ENCODE data around the gene CD300LD.

The CD300LD gene

DNA sequence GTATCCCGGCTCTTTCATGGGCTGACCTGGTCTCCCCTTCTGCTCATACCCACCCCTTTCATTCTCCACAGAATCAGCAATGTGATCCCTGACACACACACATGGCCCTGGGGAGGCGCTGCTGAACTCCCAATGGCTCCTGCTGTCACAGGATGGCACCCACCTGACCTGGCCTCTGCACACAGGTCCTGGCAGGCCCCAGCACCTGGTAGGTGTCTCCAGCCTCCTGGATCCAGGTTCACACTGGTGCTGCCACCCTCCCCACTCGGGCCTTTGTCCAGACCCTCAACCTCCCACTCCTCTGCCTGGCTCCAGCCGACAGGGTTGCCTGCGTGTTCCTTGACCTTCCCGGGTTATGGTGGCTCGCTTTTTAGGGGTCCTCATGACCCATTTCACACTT lies 44.8 kb downstream of the CD300LD start:
- Histone ChIP-seq H3K4me1 (ENCODE audit: control insufficient read depth, insufficient read depth, low read length) (peaks cover 4% of the 10 kb centered on the region), H3K27me3 (ENCODE audit: control insufficient read depth, insufficient read depth, low read length, poor library complexity, severe bottlenecking) (no peaks in the 10 kb centered on the region), H3K36me3 (ENCODE audit: control insufficient read depth, insufficient read depth, low read length) (no peaks in the 10 kb centered on the region), H3K4me3 (ENCODE audit: insufficient read depth, low read depth, low read length) (no peak overlapping the region), H3K9me3 (ENCODE audit: control insufficient read depth, low read length) (no peaks in the 10 kb centered on the region), H3K27ac (ENCODE audit: insufficient read depth, low read depth, low read length, poor library complexity, severe bottlenecking) (no peak overlapping the region)
- WGBS, 2 experiments, result 92 to 95% methylated on average over 7 of the region's 7 CpGs

DNA sequence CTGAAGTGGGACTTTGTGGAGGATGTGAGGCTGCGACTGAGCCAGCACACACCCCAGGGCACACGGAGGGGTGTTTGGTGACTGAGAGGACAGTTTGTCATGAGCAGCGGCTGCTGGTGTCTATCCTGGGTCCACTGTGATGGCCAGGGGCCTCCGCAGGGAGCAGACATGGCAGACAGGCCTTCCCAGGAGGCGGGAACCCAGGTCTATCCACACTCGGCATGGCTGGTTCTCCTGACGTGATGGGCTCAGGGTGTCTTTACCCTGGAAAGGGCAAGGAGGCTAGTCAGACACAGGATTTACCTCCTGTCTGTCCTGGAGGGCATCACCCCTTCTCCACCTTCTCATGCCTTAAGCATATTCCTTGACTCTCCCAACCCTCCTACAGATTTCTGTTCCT lies 45.5 kb downstream of the CD300LD start:
- no peak overlapping the region for H3K4me3 ChIP-seq (ENCODE audit: insufficient read depth, low read depth, low read length)
- H3K36me3 ChIP-seq (ENCODE audit: control insufficient read depth, insufficient read depth, low read length), result no peaks in the 10 kb centered on the region
- no peaks in the 10 kb centered on the region for H3K4me1 ChIP-seq (ENCODE audit: control insufficient read depth, insufficient read depth, low read length)
- H3K9me3 ChIP-seq (ENCODE audit: control insufficient read depth, low read length), result no peaks in the 10 kb centered on the region
- H3K27ac ChIP-seq (ENCODE audit: insufficient read depth, low read depth, low read length, poor library complexity, severe bottlenecking), result no peak overlapping the region
- no peaks in the 10 kb centered on the region for H3K27me3 ChIP-seq (ENCODE audit: control insufficient read depth, insufficient read depth, low read length, poor library complexity, severe bottlenecking)
- 92 to 94% methylated on average over 7 of the region's 7 CpGs for WGBS, 2 experiments

DNA sequence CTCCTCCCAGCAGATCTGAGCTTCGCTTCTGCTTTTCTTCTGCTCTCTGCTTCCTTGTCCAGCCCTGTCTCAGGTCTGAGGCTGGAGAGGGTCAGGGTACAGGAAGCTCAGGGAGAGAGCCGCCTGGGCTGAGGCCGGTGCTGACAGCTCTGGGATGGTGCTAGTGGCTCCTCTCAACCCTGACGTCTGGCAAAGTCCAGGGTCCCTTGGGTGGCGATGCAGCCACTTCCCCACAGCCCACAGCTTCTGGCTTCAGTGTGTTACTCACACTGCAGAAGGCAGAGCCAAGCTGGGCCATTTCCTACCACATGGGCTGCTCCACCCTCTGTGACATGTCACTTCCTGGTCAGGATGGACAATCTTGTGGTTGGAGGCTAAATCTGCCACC lies 46.2 kb downstream of the CD300LD start, which contains the start of gene CD300C:
Gene CD300C (minus strand): TSS at position 273 of the 388 bp plus-strand sequence. CDS start 333 bp downstream, outside the sequence.
- no peak within 1 kb of the TSS for H3K4me3 ChIP-seq (ENCODE audit: insufficient read depth, low read depth, low read length)
- H3K4me1 ChIP-seq (ENCODE audit: control insufficient read depth, insufficient read depth, low read length), result no peaks in the 10 kb centered on the region
- H3K9me3 ChIP-seq (ENCODE audit: control insufficient read depth, low read length), result no peaks in the 10 kb centered on the region
- no peaks in the 10 kb centered on the region for H3K36me3 ChIP-seq (ENCODE audit: control insufficient read depth, insufficient read depth, low read length)
- 90 to 92% methylated on average over 5 of the region's 5 CpGs for WGBS, 2 experiments
- no peak within 1 kb of the TSS for H3K27ac ChIP-seq (ENCODE audit: insufficient read depth, low read depth, low read length, poor library complexity, severe bottlenecking)
- no peaks in the 10 kb centered on the region for H3K27me3 ChIP-seq (ENCODE audit: control insufficient read depth, insufficient read depth, low read length, poor library complexity, severe bottlenecking)

DNA sequence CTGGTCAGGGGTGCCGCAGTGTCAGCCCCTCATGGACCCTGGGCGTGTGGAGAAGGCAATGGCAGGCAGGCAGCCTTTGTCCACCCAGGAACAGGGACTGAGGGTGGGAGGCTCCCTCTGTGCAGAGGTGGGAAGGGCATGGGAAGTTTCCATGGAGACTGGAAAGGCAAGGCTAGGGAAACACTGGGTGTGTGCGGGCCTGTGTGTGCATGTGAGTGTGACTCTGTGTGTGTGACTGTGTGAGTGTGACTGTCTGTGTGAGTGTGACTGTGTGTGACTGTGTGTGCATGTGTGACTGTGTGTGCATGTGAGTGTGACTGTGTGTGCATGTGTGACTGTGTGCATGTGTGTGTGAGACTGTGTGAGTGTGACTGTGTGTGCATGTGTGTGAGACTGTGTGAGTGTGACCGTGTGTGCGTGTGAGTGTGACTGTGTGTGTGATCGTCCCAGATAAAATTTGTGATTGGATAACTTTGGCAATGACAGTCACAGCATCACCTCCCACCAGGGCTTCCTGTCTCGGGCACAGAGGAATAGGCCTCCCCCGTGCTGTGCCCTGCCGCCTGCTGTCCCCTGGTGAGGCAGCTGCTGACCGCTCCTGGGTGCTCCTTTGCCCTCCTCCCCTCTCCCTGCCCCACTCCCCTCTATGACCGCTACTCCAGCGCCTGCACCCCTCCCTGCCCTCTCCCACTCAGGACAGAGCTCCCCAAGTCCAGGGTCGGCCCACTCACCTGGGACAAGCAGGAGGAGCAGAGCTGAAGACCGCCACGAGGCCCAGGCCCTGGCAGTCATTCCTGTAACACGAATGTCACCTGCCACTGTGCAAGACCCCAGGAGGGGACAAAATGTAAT lies 46.9 kb downstream of the CD300LD start:
- Histone ChIP-seq H3K4me3 (ENCODE audit: insufficient read depth, low read depth, low read length) (no peak overlapping the region), H3K27ac (ENCODE audit: insufficient read depth, low read depth, low read length, poor library complexity, severe bottlenecking) (no peak overlapping the region), H3K27me3 (ENCODE audit: control insufficient read depth, insufficient read depth, low read length, poor library complexity, severe bottlenecking) (no peaks in the 10 kb centered on the region), H3K4me1 (ENCODE audit: control insufficient read depth, insufficient read depth, low read length) (no peaks in the 10 kb centered on the region), H3K9me3 (ENCODE audit: control insufficient read depth, low read length) (no peaks in the 10 kb centered on the region), H3K36me3 (ENCODE audit: control insufficient read depth, insufficient read depth, low read length) (no peaks in the 10 kb centered on the region)
- 90 to 94% methylated on average over 16 of the region's 16 CpGs for WGBS, 2 experiments

DNA sequence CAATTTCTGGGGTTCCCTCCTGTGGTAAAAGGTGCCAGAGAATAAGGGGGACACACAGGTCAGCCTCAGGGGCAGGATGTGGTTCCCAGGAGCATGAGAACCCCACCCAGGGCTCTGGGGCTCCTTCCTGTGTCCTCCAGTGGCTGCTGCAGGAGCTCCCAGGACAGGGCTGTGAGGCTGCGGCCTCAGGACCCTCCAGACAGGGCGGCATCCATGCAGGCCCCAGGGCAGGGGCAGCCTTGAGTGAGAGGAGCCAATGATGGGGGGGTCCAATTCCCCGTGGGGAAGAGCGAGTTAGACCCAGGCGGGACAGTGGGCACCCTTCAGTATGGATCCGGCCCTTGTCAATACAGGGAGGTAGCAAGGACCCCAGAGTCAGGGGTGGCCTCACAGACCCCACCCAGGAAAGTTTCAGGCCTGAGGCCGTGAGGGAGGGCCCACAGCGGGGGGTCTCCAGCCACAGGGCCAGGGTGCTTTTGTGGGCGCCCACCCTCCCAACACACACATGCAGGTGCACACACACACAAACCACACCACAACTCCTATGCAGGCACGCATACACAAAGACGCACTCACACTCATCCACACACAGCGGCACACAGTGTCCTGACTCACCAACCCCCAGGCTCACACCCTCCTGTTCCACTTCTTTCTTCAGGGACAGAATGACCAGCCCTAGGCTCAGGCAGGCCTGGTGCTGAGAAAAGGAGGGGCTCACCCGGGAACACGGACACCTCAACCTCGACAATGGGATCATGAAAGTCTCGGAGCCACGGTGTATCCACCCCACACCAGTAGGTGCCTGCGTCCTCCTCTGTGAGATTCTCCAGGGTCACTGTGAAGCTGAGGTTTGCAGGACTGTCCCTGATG lies 48.0 kb downstream of the CD300LD start:
- H3K4me1 ChIP-seq (ENCODE audit: control insufficient read depth, insufficient read depth, low read length), result no peaks in the 10 kb centered on the region
- H3K9me3 ChIP-seq (ENCODE audit: control insufficient read depth, low read length), result no peaks in the 10 kb centered on the region
- 95% methylated on average over 18 of the region's 18 CpGs for WGBS, 2 experiments
- H3K27me3 ChIP-seq (ENCODE audit: control insufficient read depth, insufficient read depth, low read length, poor library complexity, severe bottlenecking), result no peaks in the 10 kb centered on the region
- H3K36me3 ChIP-seq (ENCODE audit: control insufficient read depth, insufficient read depth, low read length), result no peaks in the 10 kb centered on the region
- no peak overlapping the region for H3K4me3 ChIP-seq (ENCODE audit: insufficient read depth, low read depth, low read length)
- no peak overlapping the region for H3K27ac ChIP-seq (ENCODE audit: insufficient read depth, low read depth, low read length, poor library complexity, severe bottlenecking)

DNA sequence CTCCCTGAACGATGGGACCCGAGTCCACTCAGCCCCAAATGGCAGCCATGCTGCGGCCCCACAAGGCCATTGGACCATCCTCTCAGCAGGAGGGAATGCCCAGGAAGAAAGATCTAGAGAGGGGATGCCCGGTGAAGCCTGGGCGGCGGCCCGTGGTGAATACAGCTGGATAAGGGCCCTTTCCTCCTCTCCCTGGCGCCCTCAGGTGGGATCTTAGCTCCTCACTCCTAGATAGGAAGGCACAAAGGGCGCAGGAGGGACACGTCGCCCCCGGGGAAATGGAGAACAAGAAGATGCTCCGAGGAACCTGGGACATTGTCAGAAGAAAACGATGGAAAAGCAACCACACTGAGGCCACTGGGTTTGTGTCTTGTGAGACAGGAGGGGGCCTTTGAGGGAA lies 48.7 kb downstream of the CD300LD start:
- Histone ChIP-seq H3K27me3 (ENCODE audit: control insufficient read depth, insufficient read depth, low read length, poor library complexity, severe bottlenecking) (no peaks in the 10 kb centered on the region), H3K9me3 (ENCODE audit: control insufficient read depth, low read length) (no peaks in the 10 kb centered on the region), H3K4me1 (ENCODE audit: control insufficient read depth, insufficient read depth, low read length) (no peaks in the 10 kb centered on the region), H3K36me3 (ENCODE audit: control insufficient read depth, insufficient read depth, low read length) (no peaks in the 10 kb centered on the region), H3K4me3 (ENCODE audit: insufficient read depth, low read depth, low read length) (no peak overlapping the region), H3K27ac (ENCODE audit: insufficient read depth, low read depth, low read length, poor library complexity, severe bottlenecking) (no peak overlapping the region)
- WGBS, 2 experiments, result 80% methylated on average over 14 of the region's 14 CpGs

DNA sequence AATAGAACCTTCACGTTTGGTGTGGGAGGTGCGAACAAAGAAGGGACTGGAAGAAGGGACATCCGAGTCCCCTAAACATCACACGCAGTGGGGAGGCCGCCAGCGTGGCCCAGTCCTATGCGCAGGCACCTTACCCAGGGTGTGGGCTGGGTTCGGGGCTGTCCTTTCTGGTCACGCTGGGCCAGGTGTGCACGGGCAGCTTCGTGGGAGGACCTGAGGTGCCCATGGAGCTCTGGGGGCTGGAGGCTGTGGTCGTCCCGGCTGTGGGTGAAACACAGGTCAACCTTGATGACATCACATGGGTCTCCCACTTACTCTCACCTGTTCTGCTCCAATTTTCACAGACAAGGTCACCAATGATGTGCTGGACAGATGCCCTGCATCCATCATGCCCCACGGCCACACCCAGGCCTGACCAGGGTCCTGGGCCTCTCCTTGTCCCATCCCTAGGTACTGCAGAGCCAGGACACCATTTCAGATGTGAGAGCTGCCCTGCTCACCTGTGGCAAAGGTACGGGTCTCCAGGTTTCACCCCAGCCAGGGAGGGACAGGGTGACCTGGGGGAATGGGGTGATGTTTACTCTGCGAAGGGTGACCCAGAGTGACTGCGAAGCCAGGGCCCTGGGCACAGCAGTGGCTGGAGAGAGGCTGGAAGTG lies 49.2 kb downstream of the CD300LD start:
- H3K4me3 ChIP-seq (ENCODE audit: insufficient read depth, low read depth, low read length), result no peak overlapping the region
- H3K36me3 ChIP-seq (ENCODE audit: control insufficient read depth, insufficient read depth, low read length), result no peaks in the 10 kb centered on the region
- WGBS, 2 experiments, result 93 to 94% methylated on average over 17 of the region's 17 CpGs
- H3K27me3 ChIP-seq (ENCODE audit: control insufficient read depth, insufficient read depth, low read length, poor library complexity, severe bottlenecking), result no peaks in the 10 kb centered on the region
- H3K9me3 ChIP-seq (ENCODE audit: control insufficient read depth, low read length), result no peaks in the 10 kb centered on the region
- no peaks in the 10 kb centered on the region for H3K4me1 ChIP-seq (ENCODE audit: control insufficient read depth, insufficient read depth, low read length)
- H3K27ac ChIP-seq (ENCODE audit: insufficient read depth, low read depth, low read length, poor library complexity, severe bottlenecking), result no peak overlapping the region

DNA sequence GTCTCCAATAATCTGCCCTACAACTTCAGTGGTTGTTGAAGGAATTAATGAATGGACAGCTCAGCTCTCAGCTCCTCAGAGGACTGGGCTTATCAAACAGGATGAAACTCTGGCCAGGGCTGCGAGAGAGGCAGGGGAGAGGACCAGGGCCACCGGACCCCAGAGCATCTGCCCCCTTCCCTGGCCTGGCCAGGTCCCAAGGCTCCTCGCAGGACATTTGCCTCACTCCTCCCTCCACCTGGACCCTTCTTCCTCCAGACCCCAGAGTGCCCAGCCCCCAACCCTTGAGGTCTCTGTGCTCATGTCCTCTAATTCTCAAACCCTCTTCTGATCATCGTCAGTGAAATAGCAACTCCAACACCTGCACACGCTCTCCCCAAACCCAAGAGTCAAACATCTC lies 49.9 kb downstream of the CD300LD start:
- H3K4me1 ChIP-seq (ENCODE audit: control insufficient read depth, insufficient read depth, low read length), result no peaks in the 10 kb centered on the region
- no peaks in the 10 kb centered on the region for H3K36me3 ChIP-seq (ENCODE audit: control insufficient read depth, insufficient read depth, low read length)
- H3K9me3 ChIP-seq (ENCODE audit: control insufficient read depth, low read length), result no peaks in the 10 kb centered on the region
- no peak overlapping the region for H3K4me3 ChIP-seq (ENCODE audit: insufficient read depth, low read depth, low read length)
- 90 to 93% methylated on average over 5 of the region's 5 CpGs for WGBS, 2 experiments
- peaks cover 1% of the 10 kb centered on the region for H3K27me3 ChIP-seq (ENCODE audit: control insufficient read depth, insufficient read depth, low read length, poor library complexity, severe bottlenecking)
- no peak overlapping the region for H3K27ac ChIP-seq (ENCODE audit: insufficient read depth, low read depth, low read length, poor library complexity, severe bottlenecking)

DNA sequence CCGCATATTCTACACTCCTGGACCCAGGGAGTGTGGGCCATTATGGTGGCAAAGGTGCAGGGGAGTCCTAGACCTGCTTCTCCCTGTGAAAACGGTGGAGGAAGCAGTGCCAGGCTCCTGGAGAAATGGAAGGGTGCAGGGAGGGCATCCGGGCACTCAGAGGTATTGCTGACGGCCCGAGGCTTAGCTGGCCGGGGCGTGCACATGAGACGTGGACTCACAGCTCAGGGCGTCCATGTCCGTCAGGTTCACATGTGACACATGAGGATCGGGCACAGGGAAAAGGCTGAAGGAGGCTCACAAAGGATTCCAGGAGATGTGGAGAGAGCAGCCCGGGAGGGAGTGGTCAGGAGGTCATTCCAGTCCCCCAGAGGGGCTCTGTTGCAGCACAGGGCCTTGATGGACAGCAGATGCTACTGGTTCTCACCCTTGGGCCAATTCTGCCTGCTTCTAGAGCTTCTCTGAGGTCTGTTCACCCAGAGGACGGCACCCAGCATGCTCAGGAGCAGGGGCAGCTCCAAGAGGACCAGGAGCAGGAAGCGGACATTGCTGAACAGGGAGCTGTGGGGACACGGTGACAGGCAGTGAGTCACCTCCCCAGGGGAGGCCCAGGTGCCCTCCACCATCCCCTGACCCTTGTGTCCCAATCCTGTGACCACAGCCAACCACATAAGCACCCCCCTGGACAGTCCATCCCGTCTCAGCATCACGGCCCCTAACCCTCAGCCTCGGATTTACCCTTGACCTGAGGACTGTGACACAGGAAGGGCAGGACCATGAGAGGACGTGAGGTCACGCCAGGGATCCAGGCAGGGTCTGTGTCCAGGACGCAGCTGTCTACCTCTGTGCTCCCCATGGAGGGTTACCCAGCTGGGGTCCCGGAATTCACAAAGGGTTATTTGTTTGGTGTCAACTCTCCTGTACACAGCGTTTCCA lies 50.6 kb downstream of the CD300LD start:
- WGBS, 2 experiments, result 89 to 93% methylated on average over 23 of the region's 23 CpGs
- Histone ChIP-seq H3K27ac (ENCODE audit: insufficient read depth, low read depth, low read length, poor library complexity, severe bottlenecking) (no peak overlapping the region), H3K4me3 (ENCODE audit: insufficient read depth, low read depth, low read length) (no peak overlapping the region), H3K4me1 (ENCODE audit: control insufficient read depth, insufficient read depth, low read length) (no peaks in the 10 kb centered on the region), H3K36me3 (ENCODE audit: control insufficient read depth, insufficient read depth, low read length) (no peaks in the 10 kb centered on the region), H3K27me3 (ENCODE audit: control insufficient read depth, insufficient read depth, low read length, poor library complexity, severe bottlenecking) (peaks cover 8% of the 10 kb centered on the region), H3K9me3 (ENCODE audit: control insufficient read depth, low read length) (no peaks in the 10 kb centered on the region)
